NCI-H2227 (cell line): ENCODE results near the gene SCTR.

ENCODE experiments used
- DNase-seq: peaks from one replicate; lab custom pipeline; 2025; ENCODE audit not compliant: unreplicated experiment; lab: John Stamatoyannopoulos, UW

SCTR gene

GRCh38 chr2:119475225-119475856, 48.9 kb downstream of the SCTR start:
- DNase-seq = no peak

GRCh38 chr2:119474371-119475224, 49.7 kb downstream of the SCTR start:
- no peak for DNase-seq

GRCh38 chr2:119473621-119474370, 50.5 kb downstream of the SCTR start:
- no peak for DNase-seq

- DNase-seq = no peak
Measured at GRCh38 chr2:119472749-119473148, 51.5 kb downstream of the SCTR start.

- DNase-seq = no peak
Measured at GRCh38 chr2:119469661-119470297, 54.5 kb downstream of the SCTR start.

GRCh38 chr2:119469131-119469530, 55.2 kb downstream of the SCTR start:
- no peak for DNase-seq

- DNase-seq = no peak
Measured at GRCh38 chr2:119468154-119468955, 55.9 kb downstream of the SCTR start.

- no peak for DNase-seq
Measured at GRCh38 chr2:119466373-119466772, 57.9 kb downstream of the SCTR start.

GRCh38 chr2:119465687-119466086, 58.6 kb downstream of the SCTR start:
- no peak for DNase-seq

GRCh38 chr2:119464981-119465380, 59.3 kb downstream of the SCTR start:
- DNase-seq = no peak

- DNase-seq = no peak
Measured at GRCh38 chr2:119463990-119464389, 60.3 kb downstream of the SCTR start.

GRCh38 chr2:119463136-119463535, 61.1 kb downstream of the SCTR start:
- no peak for DNase-seq

- DNase-seq = no peak
Measured at GRCh38 chr2:119462574-119462973, 61.7 kb downstream of the SCTR start.

- no peak for DNase-seq
Measured at GRCh38 chr2:119461811-119462210, 62.5 kb downstream of the SCTR start.

GRCh38 chr2:119460076-119460475, 64.2 kb downstream of the SCTR start:
- no peak for DNase-seq

- no peak for DNase-seq
Measured at GRCh38 chr2:119455066-119455718, 69.1 kb downstream of the SCTR start.

GRCh38 chr2:119453972-119454593, 70.2 kb downstream of the SCTR start:
- no peak for DNase-seq

- no peak for DNase-seq
Measured at GRCh38 chr2:119451336-119452050, 72.8 kb downstream of the SCTR start.

GRCh38 chr2:119449521-119449920, 74.8 kb downstream of the SCTR start:
- no peak for DNase-seq
